ENCODE results near the gene PRTN3. TPM values are rescaled to one million over a fixed set of nuclear protein-coding genes. Genes with fewer than 3 reads are reported as not detected.
A peak's percentile ranks its signal among the peaks of the same experiment; 100 is the strongest.

The PRTN3 gene
- total and polyA plus RNA-seq, 12 donors, result 0.20 to 0.40 (median 0.33) TPM; not detected in 8

DNA sequence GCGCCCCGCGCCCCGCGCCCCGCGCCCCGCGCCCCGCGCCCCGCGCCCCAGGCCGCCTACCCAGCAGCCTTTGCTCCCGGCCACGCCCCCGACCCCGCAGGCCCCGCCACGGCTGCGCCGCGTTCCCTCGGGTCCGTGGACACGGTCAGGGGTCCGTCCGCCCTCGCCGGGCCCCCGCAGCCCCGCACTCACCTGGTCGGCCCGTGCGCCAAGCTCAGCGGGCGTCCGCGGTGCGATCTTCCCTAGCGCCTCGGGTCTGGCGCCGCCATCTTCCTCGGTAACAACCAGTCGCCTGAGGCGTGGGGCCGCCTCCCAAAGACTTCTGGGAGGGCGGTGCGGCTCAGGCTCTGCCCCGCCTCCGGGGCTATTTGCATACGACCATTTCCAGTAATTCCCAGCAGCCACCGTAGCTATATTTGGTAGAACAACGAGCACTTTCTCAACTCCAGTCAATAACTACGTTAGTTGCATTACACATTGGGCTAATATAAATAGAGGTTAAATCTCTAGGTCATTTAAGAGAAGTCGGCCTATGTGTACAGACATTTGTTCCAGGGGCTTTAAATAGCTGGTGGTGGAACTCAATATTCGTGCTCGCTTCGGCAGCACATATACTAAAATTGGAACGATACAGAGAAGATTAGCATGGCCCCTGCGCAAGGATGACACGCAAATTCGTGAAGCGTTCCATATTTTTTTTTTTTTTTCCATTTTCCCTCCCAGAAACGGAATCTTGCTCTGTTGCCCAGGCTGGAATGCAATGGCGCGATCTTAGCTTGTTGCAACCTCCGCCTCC lies 52.3 kb downstream of the PRTN3 start, which contains the start of the genes MED16 and RNU6-9:
MED16 (minus strand) TSS at position 294 of the 796 bp plus-strand sequence. CDS start 2,056 bp downstream, outside the sequence.
RNU6-9 (plus strand) TSS at position 591 of the 796 bp plus-strand sequence.
- 0 to 2% (median 1%) methylated on average over 17 to 69 of the region's 69 CpGs for WGBS, 4 donors
- TF ChIP-seq, protein P1, sequence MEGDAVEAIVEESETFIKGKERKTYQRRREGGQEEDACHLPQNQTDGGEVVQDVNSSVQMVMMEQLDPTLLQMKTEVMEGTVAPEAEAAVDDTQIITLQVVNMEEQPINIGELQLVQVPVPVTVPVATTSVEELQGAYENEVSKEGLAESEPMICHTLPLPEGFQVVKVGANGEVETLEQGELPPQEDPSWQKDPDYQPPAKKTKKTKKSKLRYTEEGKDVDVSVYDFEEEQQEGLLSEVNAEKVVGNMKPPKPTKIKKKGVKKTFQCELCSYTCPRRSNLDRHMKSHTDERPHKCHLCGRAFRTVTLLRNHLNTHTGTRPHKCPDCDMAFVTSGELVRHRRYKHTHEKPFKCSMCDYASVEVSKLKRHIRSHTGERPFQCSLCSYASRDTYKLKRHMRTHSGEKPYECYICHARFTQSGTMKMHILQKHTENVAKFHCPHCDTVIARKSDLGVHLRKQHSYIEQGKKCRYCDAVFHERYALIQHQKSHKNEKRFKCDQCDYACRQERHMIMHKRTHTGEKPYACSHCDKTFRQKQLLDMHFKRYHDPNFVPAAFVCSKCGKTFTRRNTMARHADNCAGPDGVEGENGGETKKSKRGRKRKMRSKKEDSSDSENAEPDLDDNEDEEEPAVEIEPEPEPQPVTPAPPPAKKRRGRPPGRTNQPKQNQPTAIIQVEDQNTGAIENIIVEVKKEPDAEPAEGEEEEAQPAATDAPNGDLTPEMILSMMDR (IDR thresholded peaks at IDR 0.05), result no peak
- TF ChIP-seq POLR2A (IDR thresholded peaks at IDR 0.05), result peak; percentile 43 to 56

DNA sequence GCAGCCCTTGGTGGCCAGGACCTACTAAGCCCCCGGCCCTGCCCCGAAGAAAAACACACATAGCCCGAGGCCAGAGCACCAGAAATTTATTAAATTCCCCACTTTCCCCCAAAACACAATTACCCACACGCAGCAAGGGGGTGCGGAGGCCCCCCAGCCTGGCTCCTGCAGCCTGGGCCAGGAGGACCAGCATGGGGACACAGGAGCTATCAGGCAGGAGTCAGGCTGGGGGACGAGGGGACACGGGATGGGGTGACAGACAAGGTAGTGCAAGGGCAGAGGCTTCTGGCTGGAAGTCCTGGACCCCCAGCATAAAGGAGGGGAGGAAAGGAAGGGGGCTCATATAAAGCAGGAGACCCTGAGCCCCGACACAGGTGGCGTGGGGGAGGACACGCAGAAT lies 55.6 kb downstream of the PRTN3 start:
- no peak overlapping the region for H3K27ac ChIP-seq
- H3K36me3 ChIP-seq (replicated peaks in 1 of 2), result peaks cover 0 to 3% of the 10 kb centered on the region in 2 donors
- H3K4me1 ChIP-seq (replicated peaks in 1 of 2), result peaks cover 6 to 8% of the 10 kb centered on the region in 2 donors
- DNase-seq, result no peak
- no peak for TF ChIP-seq POLR2A (IDR thresholded peaks at IDR 0.05)
- TF ChIP-seq, protein P1 (IDR thresholded peaks at IDR 0.05), result no peak
- H3K4me3 ChIP-seq, result no peak overlapping the region
- H3K27me3 ChIP-seq, result no peaks in the 10 kb centered on the region
- H3K9me3 ChIP-seq (replicated peaks in 1 of 3), result no peaks in the 10 kb centered on the region
- intact Hi-C loops (cut with DNase I), result no loop called here
- 81 to 91% (median 84%) methylated on average over 6 to 10 of the region's 10 CpGs for WGBS, 4 donors

More for the DNA sequence above, 52.3 kb downstream of the PRTN3 start, which contains the start of the genes MED16 and RNU6-9:
- DNase-seq, result peak; percentile 90 to 96 (median 93)
- Histone ChIP-seq H3K36me3 (replicated peaks in 1 of 2) (peaks cover 0 to 16% of the 10 kb centered on the region in 2 donors), H3K27me3 (no peaks in the 10 kb centered on the region), H3K4me1 (replicated peaks in 1 of 2) (peaks cover 6 to 8% of the 10 kb centered on the region in 2 donors), H3K27ac (peak within 1 kb of the TSS; percentile 55 to 91 (median 87)), H3K4me3 (peak within 1 kb of the TSS; percentile 52 to 99 (median 77)), H3K9me3 (replicated peaks in 1 of 3) (no peaks in the 10 kb centered on the region)
- intact Hi-C loops (cut with DNase I), result no loop called here

DNA sequence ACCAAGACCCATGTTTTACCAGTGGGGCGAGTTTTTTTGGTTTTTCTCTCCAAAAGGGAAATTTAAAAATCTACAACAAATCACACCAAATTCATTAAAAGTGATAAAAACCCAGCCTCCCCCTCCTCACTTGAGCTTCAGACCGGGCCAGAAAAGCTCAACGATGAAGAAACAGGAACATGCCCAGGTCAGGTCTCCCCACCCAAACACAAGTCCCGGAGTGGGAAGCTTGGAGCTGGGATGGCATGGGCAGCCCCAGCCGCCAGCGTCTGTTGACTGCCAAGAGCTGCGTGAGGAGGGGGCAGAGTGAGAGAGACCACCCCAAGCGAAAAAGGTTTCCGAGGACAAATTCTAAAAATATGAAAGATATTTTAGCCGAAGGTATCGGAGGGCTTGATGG lies 56.2 kb downstream of the PRTN3 start:
- WGBS, 4 donors, result 91 to 93% (median 92%) methylated on average over 11 of the region's 11 CpGs

More for the DNA sequence above, 56.2 kb downstream of the PRTN3 start:
- H3K27me3 ChIP-seq, result no peaks in the 10 kb centered on the region
- H3K4me3 ChIP-seq, result no peak overlapping the region
- peaks cover 5 to 6% of the 10 kb centered on the region in 2 donors for H3K4me1 ChIP-seq (replicated peaks in 1 of 2)
- TF ChIP-seq, protein P1 (IDR thresholded peaks at IDR 0.05), result no peak
- no peak for TF ChIP-seq POLR2A (IDR thresholded peaks at IDR 0.05)
- peaks cover 0 to 3% of the 10 kb centered on the region in 2 donors for H3K36me3 ChIP-seq (replicated peaks in 1 of 2)
- H3K9me3 ChIP-seq (replicated peaks in 1 of 3), result no peaks in the 10 kb centered on the region
- no peak overlapping the region for H3K27ac ChIP-seq
- intact Hi-C loops (cut with DNase I), result no loop called here
- DNase-seq, result no peak

Measured in adrenal gland (tissue), 12 donors.